HG03108 (cell line): ENCODE results near the gene RBCK1.

Experiments
- ATAC-seq: cut with Tn5 transposase; IDR thresholded peaks from one replicate; pipeline ENCODE4 v1.9.1; 2021; ENCODE audit warnings: moderate library complexity; ENCODE audit not compliant: unreplicated experiment

Gene RBCK1

DNA sequence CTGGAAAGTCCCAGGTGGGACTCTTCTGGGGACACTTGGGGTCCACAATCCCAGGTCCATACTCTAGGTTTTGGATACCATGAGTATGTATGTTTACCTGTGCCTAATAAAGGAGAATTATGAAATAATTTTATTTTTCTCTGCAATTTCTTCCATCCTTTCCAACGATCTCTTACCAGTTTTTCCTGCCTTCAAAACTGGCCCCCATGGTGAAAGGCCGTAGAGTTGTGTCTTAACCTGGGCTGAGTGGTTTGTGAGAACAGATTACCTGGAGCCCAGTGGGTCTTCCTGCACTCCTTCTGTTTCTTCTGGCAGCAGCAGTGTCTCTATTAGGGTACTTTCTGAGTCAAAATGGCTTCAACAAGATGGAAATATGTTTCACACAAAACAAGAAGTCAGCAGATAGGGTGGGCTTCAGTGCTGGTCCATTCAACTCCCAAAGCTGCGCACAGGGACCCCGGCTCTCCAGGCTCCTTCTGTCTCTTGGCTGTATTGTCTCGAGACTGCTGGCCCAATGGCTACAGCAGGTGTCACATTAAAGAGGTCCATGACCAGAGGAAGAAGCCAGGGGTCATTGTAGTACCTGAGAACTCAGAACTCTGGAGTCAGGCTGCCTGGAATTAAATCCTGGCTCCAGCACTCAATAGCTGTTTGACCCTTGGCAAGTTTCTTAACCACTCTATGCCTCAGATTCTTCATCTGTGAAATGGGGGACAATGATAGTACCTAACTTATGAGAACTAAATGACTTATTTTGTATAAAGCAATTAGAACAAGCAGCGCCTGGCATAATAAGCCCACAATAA lies 10.5 kb upstream of the RBCK1 start:
- no peak for ATAC-seq

DNA sequence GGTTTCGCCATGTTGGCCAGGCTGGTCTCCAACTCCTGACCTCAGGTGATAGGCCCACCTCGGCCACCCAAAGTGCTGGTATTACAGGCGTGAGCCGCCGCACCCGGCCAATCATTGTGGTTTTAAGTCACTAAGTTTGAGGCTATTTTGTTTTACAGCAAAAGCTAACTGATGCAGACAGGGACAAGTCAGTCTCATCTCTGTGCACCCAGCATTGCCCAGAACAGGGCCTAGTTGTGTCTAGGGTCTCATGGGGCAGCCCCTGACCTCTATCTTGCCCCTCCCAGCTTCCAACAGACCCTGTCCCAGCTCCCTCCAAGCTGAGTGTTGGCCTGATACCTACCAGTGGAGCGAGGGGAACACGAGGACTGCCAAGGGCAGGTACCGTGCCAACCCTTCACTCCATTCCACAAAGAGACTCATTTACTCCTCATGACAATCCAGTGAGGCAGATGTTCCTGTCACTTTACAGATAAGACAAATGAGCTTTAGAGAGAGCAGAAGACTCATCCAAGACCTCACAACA lies 8.9 kb upstream of the RBCK1 start:
- no peak for ATAC-seq

DNA sequence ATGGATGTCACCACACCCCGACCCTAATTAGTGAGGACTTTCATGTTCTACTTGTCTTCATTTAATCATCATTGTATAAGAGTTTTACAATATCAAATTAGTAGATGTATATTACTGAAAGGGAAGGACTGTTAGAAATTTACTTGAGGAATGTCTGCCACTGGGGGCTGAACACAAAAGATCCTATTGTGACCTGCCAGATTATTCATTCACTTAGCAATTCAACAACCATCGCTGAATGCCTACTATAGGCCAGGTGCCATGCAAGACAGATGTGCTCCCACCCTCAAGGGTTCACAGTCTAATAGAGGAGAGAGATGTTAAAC lies 8.0 kb upstream of the RBCK1 start:
- ATAC-seq, result no peak

DNA sequence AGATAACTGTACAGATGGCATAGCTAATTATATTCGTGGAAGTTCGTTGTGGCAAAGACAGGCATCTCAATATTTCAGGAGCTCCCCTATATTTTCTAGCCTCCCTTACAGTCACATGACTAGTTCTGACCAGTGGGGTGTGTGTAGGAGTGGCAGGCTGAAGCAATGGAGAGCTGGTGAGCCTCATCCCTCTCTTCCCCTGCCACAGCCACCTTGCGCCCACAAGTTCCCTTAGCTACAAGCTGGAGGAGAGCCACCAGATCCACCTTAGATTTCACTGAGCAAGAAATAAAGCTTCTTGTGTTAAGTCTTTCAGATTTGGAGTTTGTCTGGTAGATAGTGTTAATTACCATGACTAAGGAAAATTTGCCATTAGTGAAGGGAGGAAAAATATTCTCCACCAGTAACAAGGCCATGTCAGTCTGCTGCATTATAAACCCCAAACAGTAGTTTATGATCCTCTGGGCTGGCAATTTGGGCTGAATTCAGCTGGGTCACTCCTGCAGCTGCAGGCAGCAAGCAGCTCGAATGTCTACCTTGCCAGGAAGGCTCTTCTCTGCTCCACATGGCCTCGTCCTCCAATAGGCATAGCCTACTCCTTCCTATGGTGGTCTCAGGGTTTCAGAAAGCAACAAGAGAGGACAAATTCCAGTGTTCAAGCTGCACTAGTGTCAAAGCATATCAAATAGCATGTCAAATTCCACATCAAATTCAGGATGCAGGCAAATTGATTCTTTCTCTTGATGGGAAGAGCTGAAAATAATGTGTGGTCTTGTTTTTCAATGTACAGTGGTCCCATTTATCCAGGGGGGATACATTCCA lies 7.4 kb upstream of the RBCK1 start:
- ATAC-seq, result no peak

DNA sequence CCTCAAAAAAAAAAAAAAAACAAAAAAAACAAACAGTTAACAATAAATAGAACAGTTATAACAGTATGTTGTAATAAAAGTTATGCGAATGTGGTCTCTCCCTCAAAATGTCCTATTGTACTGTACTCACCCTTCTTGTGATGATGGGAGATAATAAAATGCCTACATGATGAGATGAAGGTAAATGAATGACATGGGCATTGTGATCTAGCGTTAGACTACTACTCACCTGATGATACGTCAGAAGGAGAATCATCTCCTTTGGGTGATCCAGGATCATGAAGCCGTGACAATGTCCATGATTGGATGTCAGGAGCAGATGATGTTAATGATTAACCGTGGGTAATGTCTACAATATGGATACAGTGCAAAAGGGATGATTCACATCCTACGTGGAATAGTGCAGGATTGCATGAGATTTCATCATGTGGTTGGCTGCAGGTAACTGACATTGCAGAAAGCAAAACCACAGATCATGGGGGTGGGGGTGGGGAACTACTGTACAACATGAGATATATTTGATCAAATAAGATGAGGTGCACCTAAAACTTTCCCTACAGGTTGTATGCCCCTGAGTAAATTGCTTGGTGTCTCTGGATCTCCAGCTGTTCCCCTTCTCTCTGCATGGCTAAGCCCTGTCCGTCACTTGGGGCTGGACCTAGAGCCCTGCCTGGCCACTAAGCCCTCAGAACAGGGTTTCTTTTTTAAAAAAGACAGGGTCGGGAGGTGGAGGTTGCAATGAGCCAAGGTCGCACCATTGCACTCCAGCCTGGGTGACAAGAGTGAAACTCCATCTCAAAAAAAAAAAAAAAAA lies 6.2 kb upstream of the RBCK1 start:
- no peak for ATAC-seq

DNA sequence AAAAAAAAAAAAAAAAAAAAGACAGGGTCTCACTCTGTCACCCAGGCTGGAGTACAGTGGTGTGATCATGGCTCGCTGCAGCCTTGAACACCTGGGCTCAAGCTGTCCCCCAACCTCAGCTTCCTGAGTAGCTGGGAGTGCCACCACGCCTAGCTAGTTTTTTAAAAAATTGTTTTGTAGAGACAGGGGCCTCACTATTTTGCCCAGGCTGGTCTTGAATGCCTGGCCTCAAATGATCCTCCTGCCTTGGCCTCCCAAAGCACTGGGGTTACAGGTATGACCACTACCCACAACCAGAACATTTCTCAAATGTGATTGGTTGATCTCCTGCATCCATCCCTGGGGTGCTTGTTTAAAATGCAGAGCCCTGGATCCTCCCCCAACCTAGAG lies 5.6 kb upstream of the RBCK1 start:
- no peak for ATAC-seq

DNA sequence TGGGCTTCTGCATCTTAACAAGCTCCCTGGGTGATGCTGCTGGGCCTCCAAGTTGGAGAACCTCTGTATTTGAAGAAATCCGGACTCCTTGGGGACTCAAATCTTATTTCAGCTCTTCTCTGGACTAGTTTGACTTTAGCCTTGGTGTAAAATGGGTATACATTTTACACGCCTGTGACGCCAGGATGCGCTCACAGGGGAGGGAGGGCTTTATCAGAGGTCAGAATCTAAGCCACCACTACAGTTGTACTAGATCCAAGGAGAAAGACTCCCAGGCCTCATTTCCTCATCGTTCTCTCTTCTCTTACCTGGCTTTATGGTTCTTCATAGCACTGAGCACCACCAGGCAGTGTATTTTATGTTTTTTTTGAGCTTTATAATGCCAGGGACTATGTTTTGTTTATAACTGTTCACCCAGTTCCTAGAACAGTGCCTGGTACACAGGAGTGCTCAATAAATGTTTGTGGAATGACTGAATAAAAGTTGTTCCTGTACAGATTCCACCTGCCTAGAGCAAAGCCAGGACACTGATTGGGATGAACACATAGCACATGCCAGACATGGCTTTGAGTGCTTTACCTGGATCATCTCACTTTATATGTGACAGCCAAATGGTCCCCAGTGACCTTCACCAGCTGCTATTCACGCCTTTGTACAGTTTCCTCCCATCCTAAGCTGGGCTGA lies 5.1 kb upstream of the RBCK1 start:
- no peak for ATAC-seq

DNA sequence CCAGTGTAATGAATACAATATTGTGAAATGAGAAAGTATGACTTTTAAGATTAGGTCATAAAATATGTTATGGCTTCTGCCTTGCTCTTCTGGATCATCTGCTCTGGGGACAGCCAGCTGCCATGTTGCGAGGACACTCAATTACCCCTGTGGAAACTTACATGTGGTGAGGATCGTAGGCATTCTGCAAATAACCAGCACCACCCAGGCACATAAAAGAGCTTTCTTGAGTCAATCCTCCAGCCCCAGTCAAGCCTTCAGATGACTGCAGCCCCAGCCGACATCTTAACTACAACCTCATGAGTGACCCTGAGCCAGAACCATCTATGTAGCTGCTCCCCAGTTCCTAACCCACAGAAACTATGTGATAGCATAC lies 4.5 kb upstream of the RBCK1 start:
- no peak for ATAC-seq

DNA sequence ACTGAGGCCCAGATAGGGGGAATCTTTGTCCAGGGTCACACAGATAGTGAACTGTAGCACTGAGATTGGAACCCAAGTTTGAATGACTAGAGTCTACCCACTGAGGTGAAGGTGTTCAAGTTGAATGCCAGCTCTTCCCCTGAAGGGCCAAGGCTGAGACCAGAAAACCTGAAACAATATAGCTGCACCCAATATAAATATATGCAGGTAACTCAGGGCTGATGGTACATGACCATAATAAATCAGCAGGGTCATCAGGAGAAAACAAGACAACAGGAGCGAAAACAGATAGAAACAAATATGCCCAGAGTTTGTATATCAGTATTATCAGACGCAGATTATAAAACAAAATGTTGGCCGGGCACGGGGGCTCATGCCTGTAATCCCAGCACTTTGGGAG lies 4.0 kb upstream of the RBCK1 start:
- ATAC-seq, result no peak

DNA sequence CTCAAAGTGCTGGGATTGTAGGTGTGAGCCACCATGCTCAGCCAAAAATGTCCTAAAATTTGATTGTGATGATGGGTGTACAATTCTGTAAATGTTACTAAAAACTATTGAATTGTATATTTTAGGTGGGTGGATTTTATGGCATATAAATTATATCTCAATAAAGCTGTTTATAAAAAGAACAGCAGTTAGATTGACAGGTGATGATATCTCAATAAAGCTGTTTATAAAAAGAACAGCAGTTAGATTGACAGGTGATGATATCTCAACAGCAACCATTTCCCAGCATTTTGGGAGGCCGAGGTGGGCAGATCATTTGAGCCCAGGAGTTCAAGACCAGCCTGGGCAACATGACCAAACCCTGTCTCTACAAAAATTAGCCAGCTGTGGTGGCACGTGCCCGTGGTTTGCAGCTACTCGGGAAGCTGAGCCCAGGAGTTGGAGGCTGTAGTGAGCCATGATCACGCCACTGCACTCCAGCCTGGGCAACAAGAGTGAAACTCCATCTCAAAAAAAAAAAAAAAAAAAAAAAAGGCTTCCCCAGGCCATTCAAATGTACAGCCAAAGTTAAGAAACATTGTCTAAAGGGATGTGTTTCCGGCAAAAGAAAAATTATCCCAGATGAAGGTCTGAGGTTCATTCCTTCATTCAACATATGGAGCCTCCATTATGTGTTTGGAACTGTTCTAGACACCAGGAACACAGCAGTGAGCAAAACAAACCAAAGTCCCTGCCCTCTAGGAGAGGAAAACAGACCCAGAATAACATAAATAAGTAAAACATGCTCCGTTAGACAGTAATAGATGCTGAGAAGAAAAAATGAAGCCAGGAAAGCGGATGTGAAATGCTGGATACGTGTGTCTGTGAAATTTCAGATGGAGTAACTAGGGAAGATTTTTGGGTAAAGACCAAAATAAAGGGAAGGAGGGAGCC lies 1.6 kb upstream of the RBCK1 start:
- no peak for ATAC-seq

DNA sequence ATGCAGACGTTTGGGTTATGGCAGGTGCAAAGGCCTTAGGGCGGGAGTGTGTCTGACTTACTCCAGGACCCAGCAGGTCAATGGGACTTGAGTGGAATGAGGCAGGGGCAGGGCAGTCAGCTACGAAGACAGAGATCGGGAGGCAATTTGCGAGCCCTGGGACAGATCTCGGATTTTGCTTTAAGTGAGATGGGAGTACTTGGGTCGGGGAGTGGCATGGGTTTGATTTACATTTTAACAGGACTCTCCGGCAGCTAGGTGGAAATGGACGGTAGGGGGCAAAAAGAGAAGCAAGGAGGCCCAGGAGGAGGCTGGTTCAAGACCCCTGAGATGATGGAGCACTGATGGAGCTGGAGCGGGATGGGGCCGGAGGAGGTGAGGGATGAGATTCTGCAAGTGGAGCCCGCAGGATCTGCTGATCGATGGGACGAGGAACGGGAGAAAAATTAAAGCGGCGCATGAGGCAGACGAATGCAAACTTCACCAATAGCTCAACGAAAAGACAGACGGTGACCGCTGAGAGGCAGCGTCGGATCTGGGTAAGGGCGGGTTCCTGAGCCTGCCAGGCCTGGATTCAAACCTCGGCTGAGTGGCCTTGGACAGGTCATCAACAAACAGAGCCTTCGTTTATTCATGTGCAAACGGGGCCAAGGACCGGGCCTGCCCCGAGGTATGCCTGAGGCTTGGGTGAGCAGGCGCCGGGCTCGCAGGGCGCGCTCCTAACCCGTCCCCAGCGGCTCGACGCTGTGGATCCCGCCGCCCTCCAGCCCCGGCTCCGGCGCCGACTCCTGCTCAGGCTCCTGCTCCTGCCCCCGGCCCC lies 756 bp upstream of the RBCK1 start:
- peak; percentile 53 for ATAC-seq

DNA sequence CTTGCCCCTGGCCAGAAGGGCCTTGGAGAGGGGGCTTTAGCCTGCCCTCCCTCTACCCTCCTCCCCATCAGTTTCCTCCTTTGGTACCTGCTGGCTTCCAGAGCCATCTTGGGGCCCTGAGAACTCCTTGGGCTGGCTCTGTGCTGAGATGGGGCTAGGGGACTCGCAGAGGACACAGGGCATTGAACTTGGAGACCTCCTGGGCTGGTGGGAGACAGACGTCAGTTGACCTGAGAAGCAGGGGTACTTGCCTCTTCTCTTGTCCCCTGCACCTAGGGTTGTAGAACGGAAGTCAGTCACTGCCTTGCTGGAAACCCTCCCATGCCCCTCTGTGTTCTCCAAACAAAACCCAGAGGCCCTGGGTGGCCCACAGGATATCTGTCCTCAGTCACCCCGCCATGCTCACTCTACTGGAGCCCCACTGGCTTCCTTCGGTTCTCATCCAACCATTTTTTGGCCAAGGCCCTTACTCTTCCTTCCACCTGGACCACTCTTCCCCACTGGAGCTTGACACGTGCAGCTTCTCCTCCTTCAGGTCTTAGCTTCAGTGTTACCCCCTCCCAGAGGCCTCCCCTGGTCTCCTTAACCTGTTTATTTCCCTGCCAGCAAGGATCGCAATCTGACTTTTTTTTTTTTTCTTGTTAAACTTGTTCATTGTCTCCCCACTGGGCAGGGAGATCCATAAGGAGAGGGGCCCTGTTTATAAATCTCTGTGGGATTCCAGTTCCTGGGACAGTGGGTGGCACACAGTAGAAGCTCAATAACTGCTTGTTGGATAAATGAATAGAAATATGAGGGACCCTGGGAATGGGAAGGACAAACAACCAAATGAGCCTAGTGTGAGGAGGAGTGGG lies 971 bp downstream of the RBCK1 start:
- peak; percentile 4 for ATAC-seq

DNA sequence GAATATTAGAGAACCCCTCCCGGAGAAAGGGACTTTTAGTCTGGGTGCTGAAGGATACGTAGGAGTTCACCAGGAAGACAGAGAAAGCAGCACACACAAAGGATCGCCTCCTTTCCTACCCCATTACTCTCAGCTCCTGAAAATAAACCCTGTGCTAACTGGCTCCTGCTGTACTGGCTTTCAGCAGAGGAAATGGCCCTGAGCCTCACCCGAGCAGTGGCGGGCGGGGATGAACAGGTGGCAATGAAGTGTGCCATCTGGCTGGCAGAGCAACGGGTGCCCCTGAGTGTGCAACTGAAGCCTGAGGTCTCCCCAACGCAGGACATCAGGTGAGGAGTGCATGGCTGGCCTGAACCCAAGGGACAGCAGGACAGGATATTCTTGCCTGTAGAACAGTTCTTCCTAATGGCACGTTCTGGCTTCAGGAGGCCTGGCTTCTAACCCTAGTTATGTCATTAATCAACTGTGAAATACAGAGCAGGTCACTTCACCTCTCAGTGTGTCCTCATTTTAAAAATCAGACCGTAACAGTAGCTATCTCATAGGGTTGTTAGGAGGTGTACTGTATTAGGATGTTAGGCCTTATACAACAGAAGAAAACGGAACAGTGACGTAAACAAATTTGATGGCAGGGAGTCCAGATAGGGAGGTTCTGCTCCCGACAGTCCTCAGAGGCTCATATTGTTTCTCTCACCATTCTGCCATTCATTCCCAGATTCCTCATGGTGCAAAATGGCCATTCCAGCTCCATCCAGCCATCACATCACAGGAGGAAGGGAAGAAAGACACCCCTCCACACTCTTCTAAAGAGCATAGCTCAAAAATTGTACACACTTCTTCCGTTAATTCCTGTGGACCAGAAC lies 1.8 kb downstream of the RBCK1 start:
- no peak for ATAC-seq

DNA sequence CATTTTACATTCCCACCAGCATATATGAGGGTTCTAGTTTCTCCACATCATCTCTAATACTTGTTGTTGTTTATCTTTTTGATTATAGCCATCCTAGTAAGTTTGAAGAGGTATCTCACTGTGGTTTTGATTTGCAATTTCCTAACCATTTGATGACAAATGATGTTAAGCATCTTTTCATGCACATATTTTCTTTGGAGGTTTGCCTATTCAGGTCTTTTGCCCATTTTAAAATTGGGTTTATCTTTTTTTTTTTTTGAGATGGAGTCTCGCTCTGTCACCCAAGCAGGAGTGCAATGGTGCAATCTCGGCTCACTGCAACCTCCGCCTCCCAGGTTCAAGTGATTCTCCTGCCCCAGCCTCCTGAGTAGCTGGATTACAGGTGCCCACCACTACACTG lies 4.0 kb downstream of the RBCK1 start:
- no peak for ATAC-seq

DNA sequence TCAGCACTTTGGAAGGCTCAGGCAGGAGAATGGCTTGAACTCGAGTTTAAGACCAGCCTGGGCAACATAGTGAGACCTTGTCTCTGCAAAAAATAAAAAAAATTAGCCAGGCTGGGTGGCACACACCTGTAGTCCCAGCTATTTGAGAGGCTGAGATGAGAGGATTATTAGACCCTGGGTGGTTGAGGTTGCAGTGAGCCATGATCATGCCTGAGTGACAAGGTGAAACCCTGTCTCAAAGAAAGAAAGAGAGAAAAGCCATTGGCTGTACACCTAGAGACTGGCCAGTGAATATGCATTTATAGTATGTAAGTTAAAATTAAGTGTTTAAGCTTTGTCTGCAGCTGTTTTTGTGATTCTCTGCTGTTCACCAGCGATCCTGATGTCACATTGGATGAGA lies 6.1 kb downstream of the RBCK1 start:
- ATAC-seq, result no peak

DNA sequence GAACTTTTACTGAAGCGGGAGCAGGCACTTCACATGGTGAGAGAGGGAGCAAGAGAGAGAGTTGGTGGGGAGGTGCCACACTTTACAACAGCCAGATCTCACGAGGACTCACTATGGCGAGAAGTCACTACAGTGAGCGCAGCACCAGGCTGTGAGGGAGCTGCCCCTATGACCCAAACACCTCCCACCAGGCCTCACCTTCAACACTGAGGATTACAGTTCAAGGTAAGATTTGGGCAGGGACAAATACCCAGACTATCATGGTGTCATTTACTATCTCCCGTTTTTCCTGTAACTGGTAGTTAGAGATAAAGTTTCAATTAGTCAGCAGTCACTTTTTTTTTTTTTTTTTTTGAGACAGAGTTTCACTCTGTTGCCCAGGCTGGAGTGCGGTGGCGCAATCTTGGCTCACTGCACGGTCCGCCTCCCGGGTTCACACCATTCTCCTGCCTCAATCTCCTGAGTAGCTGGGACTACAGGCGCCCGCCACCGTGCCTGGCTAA lies 7.8 kb downstream of the RBCK1 start:
- no peak for ATAC-seq
